GM23248 (cell line): Measurements from ENCODE around the gene ANKRD27. TPM values are rescaled to one million over a fixed set of nuclear protein-coding genes. Genes with fewer than 3 reads are reported as not detected.
A peak's percentile ranks its signal among the peaks of the same experiment; 100 is the strongest.

Experiments used
- DNase-seq: peaks from one replicate; pipeline ENCODE4 v3.0.0-alpha.2; 2015
- H2AFZ ChIP-seq: fragments of 200-600 bp; sonication (generic); 2 replicates; pipeline ENCODE4 v1.6.1; 2016; ENCODE audit warnings: antibody characterized with exemption
- H3F3A ChIP-seq: fragments of 200-600 bp; sonication (generic); 2 replicates; pipeline ENCODE4 v1.6.1; 2016; ENCODE audit warnings: mild to moderate bottlenecking, antibody characterized with exemption, mixed run types; ENCODE audit not compliant: insufficient read depth
- H3K27ac ChIP-seq: fragments of 200-600 bp; sonication (generic); 2 replicates; pipeline ENCODE4 v1.5.1; 2016; ENCODE audit warnings: mild to moderate bottlenecking
- H3K27me3 ChIP-seq: fragments of 200-600 bp; sonication (generic); replicated peaks from 2 replicates; pipeline ENCODE4 v1.6.1; 2016; ENCODE audit warnings: mild to moderate bottlenecking; ENCODE audit not compliant: insufficient read depth
- H3K36me3 ChIP-seq: fragments of 200-600 bp; sonication (generic); 2 replicates; pipeline ENCODE4 v1.6.1; 2016; ENCODE audit warnings: low read depth, mild to moderate bottlenecking
- H3K4me1 ChIP-seq: fragments of 200-600 bp; sonication (generic); 2 replicates; pipeline ENCODE4 v1.6.1; 2016; ENCODE audit warnings: mild to moderate bottlenecking; ENCODE audit not compliant: insufficient read depth
- H3K4me2 ChIP-seq: fragments of 200-600 bp; sonication (generic); one replicate; pipeline ENCODE4 v1.6.1; 2016; ENCODE audit warnings: mild to moderate bottlenecking; ENCODE audit not compliant: unreplicated experiment
- H3K4me3 ChIP-seq: fragments of 200-600 bp; sonication (generic); 2 replicates; pipeline ENCODE4 v1.5.1; 2016; ENCODE audit warnings: mild to moderate bottlenecking
- H3K79me2 ChIP-seq: fragments of 200-600 bp; sonication (generic); 2 replicates; pipeline ENCODE4 v1.6.1; 2016; ENCODE audit warnings: mild to moderate bottlenecking; ENCODE audit not compliant: insufficient read depth
- H3K9ac ChIP-seq: fragments of 200-600 bp; sonication (generic); 2 replicates; pipeline ENCODE4 v1.6.1; 2016; ENCODE audit warnings: mild to moderate bottlenecking
- H3K9me2 ChIP-seq: fragments of 200-600 bp; sonication (generic); 2 replicates; pipeline ENCODE4 v1.6.1; 2016; ENCODE audit warnings: mixed run types, mild to moderate bottlenecking, moderate library complexity; ENCODE audit not compliant: insufficient read depth
- H3K9me3 ChIP-seq: fragments of 200-600 bp; sonication (generic); one replicate; pipeline ENCODE4 v1.6.1; 2017; ENCODE audit warnings: low read depth
- H4K20me1 ChIP-seq: fragments of 200-600 bp; sonication (generic); 2 replicates; pipeline ENCODE4 v1.6.0; 2016; ENCODE audit not compliant: insufficient read depth
- EZH2 ChIP-seq: fragments of 200-600 bp; sonication (generic); IDR thresholded peaks from 2 replicates; pipeline ENCODE4 v1.6.1; 2018; ENCODE audit warnings: antibody characterized with exemption, mild to moderate bottlenecking; ENCODE audit not compliant: insufficient read depth, poor library complexity, severe bottlenecking
- EZH2phosphoT487 ChIP-seq: fragments of 200-600 bp; sonication (generic); IDR thresholded peaks from 2 replicates; pipeline ENCODE4 v1.6.1; 2018; ENCODE audit warnings: antibody characterized with exemption, moderate library complexity, mild to moderate bottlenecking, low read depth; ENCODE audit not compliant: insufficient read depth
- WGBS, 2 experiments: methylation state at CpG; one replicate each; pipeline ENCODE4 v1.1.6; 2015 to 2017; ENCODE audit warnings: low lambda C conversion rate in 2 of 2, low coverage in 1 of 2; ENCODE audit errors: missing lambda C conversion rate in 2 of 2; 5-methylcytosine and 5-hydroxymethylcytosine counted together
- in situ Hi-C: fragments of 300-500 bp; cut with MboI; formaldehyde crosslinking; loops from 2 replicates; pipeline ENCODE4 v1.15.0; 2020
- polyA plus RNA-seq: library from polyadenylated mRNA; unstranded; fragments of >200 nt; fragmentation: Nextera tagmentation; extraction: Ambion mirVana; gene quantifications from 2 replicates; pipeline ENCODE4 v1.2.1, GENCODE V29; 2016
- total RNA-seq: library from RNA; depleted of rRNA; stranded (reverse); fragments of >200 nt; shearing (Covaris generic); gene quantifications from 2 replicates; pipeline ENCODE4 v1.2.3, GENCODE V29; 2014; rRNA removed

The ANKRD27 gene
- total RNA-seq = 19.0 and 27.5 TPM in 2 replicates
- polyA plus RNA-seq = 16.5 and 17.9 TPM in 2 replicates

DNA sequence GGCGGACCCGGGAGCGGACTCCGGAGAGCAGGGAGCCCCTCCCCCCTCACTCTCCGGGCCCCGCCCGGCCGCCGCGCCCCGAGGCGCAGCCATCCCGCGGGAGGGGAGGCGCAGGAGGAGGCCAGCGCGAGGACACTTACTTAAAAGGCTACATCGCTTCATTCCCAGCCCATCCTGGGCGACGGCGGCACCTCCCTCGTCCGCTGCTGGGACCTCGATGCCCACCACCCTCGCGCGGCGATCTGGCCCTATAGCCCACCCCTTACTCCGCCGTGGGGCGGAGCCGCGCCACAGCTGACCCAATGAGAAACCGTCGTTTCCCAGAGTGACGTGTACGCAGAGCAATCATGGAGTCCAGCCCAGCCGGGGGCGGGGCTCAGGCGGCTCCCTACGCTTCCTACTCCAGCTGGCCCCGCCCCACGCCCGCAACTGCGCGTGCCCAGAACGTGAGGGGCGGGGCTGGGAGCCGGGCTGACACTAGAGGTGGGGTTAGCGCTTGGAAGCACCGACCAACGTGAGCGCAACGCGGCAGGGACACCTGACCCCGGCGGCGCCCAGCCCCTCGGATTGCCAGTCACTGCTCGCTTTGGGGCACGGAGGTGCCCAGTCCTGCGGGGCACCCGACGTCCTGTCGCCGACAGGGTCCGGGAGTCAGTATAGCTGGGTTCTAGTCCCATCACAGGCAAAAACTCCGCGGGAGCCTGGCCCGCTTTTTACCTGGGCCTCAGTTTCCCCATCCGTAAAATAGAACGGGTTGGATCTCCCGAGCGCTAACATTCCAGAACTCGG, at the start of gene ANKRD27:
Gene ANKRD27, minus strand, starts transcription at position 250 of the 789 bp plus-strand sequence. CDS start 16,165 bp downstream, outside the sequence.
- Histone ChIP-seq H3K9me2 (no peaks in the 10 kb centered on the region), H3F3A (no peaks in the 10 kb centered on the region), H3K9me3 (no peaks in the 10 kb centered on the region), H3K4me1 (peaks cover 18% of the 10 kb centered on the region), H3K27ac (peak within 1 kb of the TSS; percentile 45; the same call in 1 of the 2 replicates), H3K36me3 (no peaks in the 10 kb centered on the region), H3K4me2 (peak within 1 kb of the TSS; percentile 94), H3K79me2 (peaks cover 47% of the 10 kb centered on the region), H3K9ac (peak within 1 kb of the TSS; percentile 80), H4K20me1 (no peaks in the 10 kb centered on the region; the same call in 1 of the 2 replicates), H2AFZ (peak within 1 kb of the TSS; percentile 94), H3K27me3 (peaks cover 19% of the 10 kb centered on the region), H3K4me3 (peak within 1 kb of the TSS; percentile 80)
- 1 to 3% methylated on average over 39 to 73 of the region's 75 CpGs for WGBS, 2 experiments
- TF ChIP-seq EZH2phosphoT487 (no peak), EZH2 (no peak)
- in situ Hi-C loops = no loop called here
- DNase-seq = peak; percentile 99

DNA sequence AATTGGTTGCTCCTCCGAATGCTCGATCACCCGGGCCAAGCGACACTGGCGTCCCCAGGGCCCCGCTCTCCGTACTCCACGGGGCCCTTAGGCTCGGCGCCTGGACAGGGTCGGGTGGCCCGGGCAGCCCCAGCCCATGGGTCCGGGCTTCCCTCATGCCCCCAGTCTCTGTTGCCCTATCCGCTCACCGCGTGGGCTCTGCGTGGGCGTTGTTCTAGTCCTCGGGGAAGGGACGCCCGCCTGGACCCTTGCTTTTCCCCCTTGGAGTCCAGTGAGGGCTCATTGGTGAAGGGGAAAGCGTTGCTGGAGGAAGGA, 45.9 kb upstream of the ANKRD27 start:
- H3K9me2 ChIP-seq = no peaks in the 10 kb centered on the region
- H3K9ac ChIP-seq = no peak overlapping the region
- no peaks in the 10 kb centered on the region for H3K79me2 ChIP-seq
- H3K4me2 ChIP-seq = no peak overlapping the region
- no peaks in the 10 kb centered on the region for H3K4me1 ChIP-seq
- no peak for DNase-seq
- TF ChIP-seq EZH2phosphoT487 = no peak
- TF ChIP-seq EZH2 = no peak
- in situ Hi-C loops = no loop called here
- no peaks in the 10 kb centered on the region for H3K27me3 ChIP-seq
- no peaks in the 10 kb centered on the region for H3K36me3 ChIP-seq
- no peaks in the 10 kb centered on the region for H3K9me3 ChIP-seq
- no peak overlapping the region for H2AFZ ChIP-seq
- no peaks in the 10 kb centered on the region for H3F3A ChIP-seq
- H3K4me3 ChIP-seq = no peak overlapping the region
- no peaks in the 10 kb centered on the region for H4K20me1 ChIP-seq
- 93% methylated on average over 22 of the region's 22 CpGs for WGBS, 2 experiments
- H3K27ac ChIP-seq = no peak overlapping the region

DNA sequence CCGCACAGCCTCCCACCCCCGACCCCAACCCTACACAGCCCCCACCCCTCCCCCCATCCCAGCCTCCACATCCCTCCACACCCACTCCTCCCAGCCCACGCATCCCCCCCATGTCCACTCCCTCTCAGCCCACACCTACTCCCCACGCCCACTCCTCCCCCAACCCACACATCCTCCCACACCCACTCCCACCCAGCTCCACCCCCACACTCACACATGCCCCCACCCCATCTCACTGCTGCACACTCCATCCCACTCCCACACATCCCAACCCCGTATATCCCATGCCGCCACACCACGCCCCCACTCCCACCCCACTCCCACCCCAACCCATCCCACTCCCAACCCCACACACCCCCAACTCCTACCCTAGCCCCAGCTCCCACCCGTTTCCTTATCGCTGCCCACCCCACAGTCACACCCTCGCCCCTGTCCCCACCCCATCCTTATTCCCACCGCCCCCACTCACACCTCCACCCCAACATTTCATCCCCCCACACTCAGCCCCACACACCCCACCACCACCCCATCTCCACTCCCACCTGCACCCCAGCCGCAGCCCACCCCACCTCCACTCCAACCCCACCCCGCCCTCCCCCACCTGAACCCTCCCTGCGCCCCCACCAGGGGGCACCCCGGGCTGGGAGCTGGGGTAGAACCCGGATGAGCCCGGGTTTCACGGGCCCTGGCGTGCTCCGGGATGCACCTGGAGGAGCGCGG, 45.4 kb upstream of the ANKRD27 start:
- no peaks in the 10 kb centered on the region for H3K79me2 ChIP-seq
- H3K9ac ChIP-seq = no peak overlapping the region
- no peaks in the 10 kb centered on the region for H3K27me3 ChIP-seq
- DNase-seq = no peak
- no peaks in the 10 kb centered on the region for H3K36me3 ChIP-seq
- H3F3A ChIP-seq = no peaks in the 10 kb centered on the region
- H3K27ac ChIP-seq = no peak overlapping the region
- no peak overlapping the region for H3K4me2 ChIP-seq
- H4K20me1 ChIP-seq = no peaks in the 10 kb centered on the region
- WGBS, 2 experiments = 93 to 94% methylated on average over 5 to 21 of the region's 22 CpGs
- no peak overlapping the region for H3K4me3 ChIP-seq
- H2AFZ ChIP-seq = no peak overlapping the region
- no peaks in the 10 kb centered on the region for H3K9me3 ChIP-seq
- no peaks in the 10 kb centered on the region for H3K4me1 ChIP-seq
- in situ Hi-C loops = no loop called here
- H3K9me2 ChIP-seq = no peaks in the 10 kb centered on the region
- TF ChIP-seq EZH2phosphoT487 (no peak), EZH2 (no peak)

DNA sequence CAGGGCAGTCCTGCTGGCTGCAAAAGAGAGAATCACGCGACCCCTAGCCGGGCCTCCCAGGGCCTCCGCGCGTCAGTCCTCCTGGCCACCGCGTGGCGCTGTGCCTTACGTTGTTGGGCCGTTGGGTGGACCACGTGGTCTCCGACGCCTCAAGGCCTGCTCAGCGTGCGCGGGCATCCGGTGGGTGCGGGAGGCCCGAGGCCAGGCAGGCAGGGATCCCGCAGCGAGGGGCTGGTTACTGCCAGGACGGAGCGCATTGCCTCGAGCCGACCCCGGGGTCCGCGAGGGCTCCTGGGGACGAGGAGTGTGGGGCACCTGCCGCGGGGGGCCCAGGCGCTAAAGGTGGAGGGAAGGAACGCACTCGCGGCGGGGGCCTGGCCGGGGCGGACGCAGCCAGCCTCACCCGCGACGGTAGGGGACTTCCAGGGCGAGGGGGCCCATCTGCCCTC, 44.7 kb upstream of the ANKRD27 start, which contains the start of gene TDRD12:
Gene TDRD12, plus strand, starts transcription at position 157 of the 449 bp plus-strand sequence. CDS start 306 bp downstream, outside the sequence.
- TF ChIP-seq EZH2phosphoT487 (no peak), EZH2 (no peak)
- H3K79me2 ChIP-seq = no peaks in the 10 kb centered on the region
- H3K27ac ChIP-seq = no peak within 1 kb of the TSS
- no peaks in the 10 kb centered on the region for H3K4me1 ChIP-seq
- H3K36me3 ChIP-seq = no peaks in the 10 kb centered on the region
- H3K4me3 ChIP-seq = no peak within 1 kb of the TSS
- H3K4me2 ChIP-seq = no peak within 1 kb of the TSS
- no peaks in the 10 kb centered on the region for H4K20me1 ChIP-seq
- no peaks in the 10 kb centered on the region for H3F3A ChIP-seq
- no peak for DNase-seq
- WGBS, 2 experiments = 81 to 88% methylated on average over 27 to 44 of the region's 44 CpGs
- no peaks in the 10 kb centered on the region for H3K9me2 ChIP-seq
- no peak within 1 kb of the TSS for H2AFZ ChIP-seq
- H3K27me3 ChIP-seq = no peaks in the 10 kb centered on the region
- in situ Hi-C loops = no loop called here
- no peak within 1 kb of the TSS for H3K9ac ChIP-seq
- no peaks in the 10 kb centered on the region for H3K9me3 ChIP-seq
